Liver (tissue), 9 donors: Measurements from ENCODE around the gene FZD4. TPM values are rescaled to one million over a fixed set of nuclear protein-coding genes. Genes with fewer than 3 reads are reported as not detected.
"Not testable (repeated sequence)": the region's sequence is repeated elsewhere in the genome, so short reads cannot be mapped to it uniquely, and the experiment has no call there.

ENCODE experiments used
- DNase-seq: peaks from one replicate; pipeline ENCODE4 v3.0.0-alpha.2; 2017; ENCODE audit warnings: low spot score
- H3K27ac ChIP-seq, 2 donors: one replicate each; pipeline ENCODE4 v1.7.0; 2013; ENCODE audit warnings: inconsistent platforms in 2 of 2, low read length in 2 of 2, control low read depth in 1 of 2, low read depth in 1 of 2, mild to moderate bottlenecking in 1 of 2
- H3K27me3 ChIP-seq, 4 donors: one replicate each; pipeline versions ENCODE4 v1.6.1 to v1.7.0; 2013; ENCODE audit warnings: low read length in 3 of 4, inconsistent platforms in 1 of 4, mild to moderate bottlenecking in 1 of 4, moderate library complexity in 1 of 4; ENCODE audit not compliant: control insufficient read depth in 4 of 4, insufficient read depth in 4 of 4
- H3K36me3 ChIP-seq, 4 donors: one replicate each; pipeline versions ENCODE4 v1.6.1 to v1.7.0; 2013; ENCODE audit warnings: low read length in 3 of 4, mild to moderate bottlenecking in 3 of 4, low read depth in 1 of 4, moderate library complexity in 1 of 4; ENCODE audit not compliant: control insufficient read depth in 4 of 4, insufficient read depth in 3 of 4
- H3K4me1 ChIP-seq, 4 donors: one replicate each; pipeline versions ENCODE4 v1.6.1 to v1.7.0; 2013; ENCODE audit warnings: low read length in 3 of 4, mild to moderate bottlenecking in 3 of 4, moderate library complexity in 1 of 4; ENCODE audit not compliant: control insufficient read depth in 4 of 4, insufficient read depth in 4 of 4
- H3K4me3 ChIP-seq, 3 donors: one replicate each; pipeline versions ENCODE4 v1.6.1 to v1.7.0; 2013; ENCODE audit warnings: low read length in 3 of 3, control low read depth in 1 of 3, low read depth in 1 of 3, mild to moderate bottlenecking in 1 of 3
- H3K9ac ChIP-seq, 2 donors: one replicate each; pipeline ENCODE4 v1.7.0; 2013; ENCODE audit warnings: low read length in 2 of 2, mild to moderate bottlenecking in 2 of 2, moderate library complexity in 2 of 2, control low read depth in 1 of 2, low read depth in 1 of 2
- H3K9me3 ChIP-seq, 4 donors: one replicate each; pipeline versions ENCODE4 v1.6.1 to v1.7.0; 2013; ENCODE audit warnings: low read length in 3 of 4; ENCODE audit not compliant: control insufficient read depth in 4 of 4
- ATF3 ChIP-seq: IDR thresholded peaks from 2 replicates; pipeline ENCODE4 v1.6.1; 2016; ENCODE audit warnings: antibody characterized with exemption
- CTCF ChIP-seq: fragments of 150-350 bp; IDR thresholded peaks from 2 replicates; pipeline ENCODE4 v1.5.1; 2017; ENCODE audit warnings: improper control_type of control experiment, low read depth, low read length; ENCODE audit not compliant: missing input control
- FOXA1 ChIP-seq: IDR thresholded peaks from 2 replicates; pipeline ENCODE4 v1.6.1; 2016; ENCODE audit warnings: antibody characterized with exemption
- FOXA2 ChIP-seq: IDR thresholded peaks from 2 replicates; pipeline ENCODE4 v1.6.1; 2016; ENCODE audit warnings: antibody characterized with exemption
- GABPA ChIP-seq, 2 donors: IDR thresholded peaks in 1 of 2; conservative IDR thresholded peaks in 1 of 2; 2 replicates each; pipeline ENCODE4 v1.6.1; 2016; ENCODE audit warnings: antibody characterized with exemption in 2 of 2, mild to moderate bottlenecking in 1 of 2, moderate library complexity in 1 of 2
- HNF4A ChIP-seq, 2 donors: conservative IDR thresholded peaks; 2 replicates each; pipeline ENCODE4 v1.6.1; 2016; ENCODE audit warnings: antibody characterized with exemption in 2 of 2, mild to moderate bottlenecking in 2 of 2
- HNF4G ChIP-seq: IDR thresholded peaks from 2 replicates; pipeline ENCODE4 v1.6.1; 2016; ENCODE audit warnings: antibody characterized with exemption
- JUND ChIP-seq, 2 donors: IDR thresholded peaks; 2 replicates each; pipeline ENCODE4 v1.6.1; 2016; ENCODE audit warnings: antibody characterized with exemption in 2 of 2
- MAX ChIP-seq: IDR thresholded peaks from 2 replicates; pipeline ENCODE4 v1.6.1; 2016; ENCODE audit warnings: antibody characterized with exemption
- NR2F2 ChIP-seq: IDR thresholded peaks from 2 replicates; pipeline ENCODE4 v1.6.1; 2016; ENCODE audit warnings: antibody characterized with exemption
- RAD21 ChIP-seq, 2 donors: IDR thresholded peaks; 2 replicates each; pipeline ENCODE4 v1.6.1; 2016; ENCODE audit warnings: antibody characterized with exemption in 2 of 2, mild to moderate bottlenecking in 2 of 2
- REST ChIP-seq: IDR thresholded peaks from 2 replicates; pipeline ENCODE4 v1.6.1; 2016; ENCODE audit warnings: antibody characterized with exemption, mild to moderate bottlenecking
- RXRA ChIP-seq, 2 donors: IDR thresholded peaks; 2 replicates each; pipeline ENCODE4 v1.6.1; 2017 to 2018; ENCODE audit warnings: antibody characterized with exemption in 2 of 2, mild to moderate bottlenecking in 1 of 2
- ZBTB33 ChIP-seq: IDR thresholded peaks from 2 replicates; pipeline ENCODE4 v1.6.1; 2016; ENCODE audit warnings: antibody characterized with exemption
- WGBS: extraction: QIAGEN DNeasy Blood & Tissue Kit; methylation state at CpG from one replicate; pipeline ENCODE4 v1.1.7; 2013; 5-methylcytosine and 5-hydroxymethylcytosine counted together
- polyA plus RNA-seq, 2 donors: library from polyadenylated mRNA; stranded (reverse) in 1 of 2; unstranded in 1 of 2; fragments of 200-250 nt in 1 of 2; fragments of >200 nt in 1 of 2; fragmentation: Nextera tagmentation in 1 of 2; extraction: Ambion mirVana in 1 of 2; gene quantifications; one replicate each; pipeline versions ENCODE4 v1.2.1 to v1.2.3, GENCODE V29; 2013 to 2015
- total RNA-seq, 2 donors: library from RNA; depleted of rRNA; stranded (reverse); fragments of >200 nt; gene quantifications; one replicate each; pipeline ENCODE4 v1.2.3, GENCODE V29; 2014
- donor health status: healthy.
- donor health status: healthy.
- donor health status: healthy.
- donor health status: healthy.
- donor health status: healthy.

Gene FZD4
- total and polyA plus RNA-seq, 4 donors = 4.9 to 23.7 (median 8.2) TPM

GRCh38 chr11:86969258-86969657 lies 14.1 kb upstream of the FZD4 start:
- Histone ChIP-seq H3K9me3 (no peaks in the 10 kb centered on the region), H3K4me3 (no peak overlapping the region), H3K9ac (no peak overlapping the region), H3K27me3 (no peaks in the 10 kb centered on the region), H3K27ac (no peak overlapping the region), H3K4me1 (no peaks in the 10 kb centered on the region), H3K36me3 (no peaks in the 10 kb centered on the region)
- DNase-seq = no peak
- TF ChIP-seq RAD21 (IDR thresholded peaks at IDR 0.05) = no peak
- TF ChIP-seq RXRA (IDR thresholded peaks at IDR 0.05) = no peak
- no peak for TF ChIP-seq GABPA (IDR thresholded peaks at IDR 0.05 in 1 of 2, conservative IDR thresholded peaks at IDR 0.05 in 1 of 2)
- TF ChIP-seq FOXA2 = no peak
- no peak for TF ChIP-seq FOXA1
- TF ChIP-seq NR2F2 = no peak
- TF ChIP-seq HNF4A (conservative IDR thresholded peaks at IDR 0.05) = no peak
- no peak for TF ChIP-seq CTCF
- no peak for TF ChIP-seq JUND (IDR thresholded peaks at IDR 0.05)
- no peak for TF ChIP-seq MAX
- no peak for TF ChIP-seq REST
- 95% methylated on average over 1 of the region's 1 CpG for WGBS

- H3K9me3 ChIP-seq, H3K27ac ChIP-seq, DNase-seq, H3K27me3 ChIP-seq, H3K4me3 ChIP-seq, H3K9ac ChIP-seq, H3K36me3 ChIP-seq, H3K4me1 ChIP-seq: not testable (repeated sequence)
- 97% methylated on average over 7 of the region's 7 CpGs for WGBS
Observed at GRCh38 chr11:86967601-86968000, 12.4 kb upstream of the FZD4 start.

- DNase-seq = no peak
- H3K27me3 ChIP-seq = no peaks in the 10 kb centered on the region
- H3K27ac ChIP-seq = no peak overlapping the region
- no peaks in the 10 kb centered on the region for H3K9me3 ChIP-seq
- TF ChIP-seq ZBTB33 = no peak
- no peak for TF ChIP-seq FOXA1
- TF ChIP-seq ATF3 = no peak
- no peak for TF ChIP-seq NR2F2
- no peak for TF ChIP-seq CTCF
- TF ChIP-seq HNF4G = no peak
- no peak overlapping the region for H3K4me3 ChIP-seq
- peaks cover 0 to 22% (median 16%) of the 10 kb centered on the region in 4 donors for H3K4me1 ChIP-seq
- no peak overlapping the region for H3K9ac ChIP-seq
- WGBS = 81% methylated on average over 4 of the region's 4 CpGs
- H3K36me3 ChIP-seq = no peaks in the 10 kb centered on the region
Observed at GRCh38 chr11:86957976-86958646, 2.9 kb upstream of the FZD4 start.
